Endothelial cell of umbilical vein (primary cell): ENCODE measurements around the gene PPM1N. TPM values are rescaled to one million over a fixed set of nuclear protein-coding genes. Genes with fewer than 3 reads are reported as not detected.

Experiments used
- BruUV-seq: library from RNA; stranded (reverse); fragments of 400-500 nt; replicated peaks from 2 replicates; lab custom pipeline; 2021; lab: Mats Ljungman, UMichigan
- CTCF ChIA-PET: fragments of 300-600, 350-600 bp; sonication (Branson Sonifier 250); formaldehyde crosslinking; loops from one replicate; lab custom pipeline; 2021; ENCODE audit warnings: antibody characterized with exemption, inconsistent platforms; lab: Charles Lee
- POLR2A ChIA-PET: fragments of 300-600, 350-600 bp; sonication (Branson Sonifier 250); formaldehyde crosslinking; loops from one replicate; lab custom pipeline; 2021; ENCODE audit warnings: antibody characterized with exemption, inconsistent platforms; lab: Charles Lee
- DNase-seq: peaks from one replicate; pipeline ENCODE4 v3.0.0-alpha.2; 2011; ENCODE audit warnings: low read depth, low spot score
- FAIRE-seq: peaks from 2 replicates; lab custom pipeline; 2011; peaks lifted over from hg19 to GRCh38; lab: Jason Lieb, UNC
- H2AFZ ChIP-seq: 2 replicates; pipeline ENCODE4 v1.6.0; 2012; ENCODE audit warnings: low read depth, low read length, control low read depth, inconsistent platforms
- H3K27ac ChIP-seq: 2 replicates; pipeline ENCODE4 v1.5.1; 2011; ENCODE audit warnings: low read depth, mild to moderate bottlenecking, control low read depth, low read length, moderate library complexity; ENCODE audit not compliant: insufficient read depth
- H3K27me3 ChIP-seq, 2 experiments: 2 replicates each; pipeline versions ENCODE4 v1.6.0 to v1.6.1; 2011; ENCODE audit warnings: low read length in 2 of 2, mixed read lengths in 1 of 2; ENCODE audit not compliant: control insufficient read depth in 2 of 2, insufficient read depth in 2 of 2
- H3K36me3 ChIP-seq, 2 experiments: 2 replicates in 1 of 2; 3 replicates in 1 of 2; pipeline ENCODE4 v1.5.1; 2011; ENCODE audit warnings: low read length in 2 of 2, mild to moderate bottlenecking in 1 of 2, moderate library complexity in 1 of 2; ENCODE audit not compliant: control insufficient read depth in 2 of 2, insufficient read depth in 2 of 2; ENCODE audit errors: extremely low read depth in 1 of 2
- H3K4me1 ChIP-seq: 3 replicates; pipeline ENCODE4 v1.5.1; 2011; ENCODE audit warnings: mild to moderate bottlenecking, low read length; ENCODE audit not compliant: control insufficient read depth, insufficient read depth; ENCODE audit errors: extremely low read depth
- H3K4me2 ChIP-seq: 2 replicates; pipeline ENCODE4 v1.6.1; 2011; ENCODE audit warnings: low read length, control low read depth, mixed read lengths; ENCODE audit not compliant: insufficient read depth
- H3K4me3 ChIP-seq, 3 experiments: fragments of 200-600 bp in 1 of 3; sonication (generic), shearing (Covaris generic) in 1 of 3; replicated peaks in 1 of 3; 2 replicates each; pipeline ENCODE4 v1.5.1; 2011 to 2016; ENCODE audit warnings: control low read depth in 3 of 3, low read length in 3 of 3, mild to moderate bottlenecking in 2 of 3, inconsistent platforms in 1 of 3, low read depth in 1 of 3, moderate library complexity in 1 of 3; ENCODE audit not compliant: insufficient read depth in 1 of 3
- H3K79me2 ChIP-seq: 2 replicates; pipeline ENCODE4 v1.6.0; 2012; ENCODE audit warnings: low read length, inconsistent platforms; ENCODE audit not compliant: control insufficient read depth, insufficient read depth
- H3K9ac ChIP-seq: replicated peaks from 2 replicates; pipeline ENCODE3; 2011; ENCODE audit warnings: low read length, control low read depth; ENCODE audit not compliant: insufficient read depth; ENCODE audit errors: extremely low read depth
- H3K9me1 ChIP-seq: replicated peaks from 3 replicates; pipeline ENCODE4 v1.6.0; 2011; ENCODE audit warnings: mild to moderate bottlenecking, low read length; ENCODE audit not compliant: control insufficient read depth, insufficient read depth; ENCODE audit errors: extremely low read depth
- H3K9me3 ChIP-seq: replicated peaks from 2 replicates; pipeline ENCODE4 v1.5.1; 2012; ENCODE audit warnings: low read length, inconsistent platforms; ENCODE audit not compliant: control insufficient read depth, insufficient read depth
- H4K20me1 ChIP-seq: replicated peaks from 2 replicates; pipeline ENCODE3; 2011; ENCODE audit warnings: mild to moderate bottlenecking, low read length; ENCODE audit not compliant: control insufficient read depth, insufficient read depth; ENCODE audit errors: extremely low read depth
- CTCF ChIP-seq, 2 donors: IDR thresholded peaks; 1 replicate in 1 of 2; 2 replicates in 1 of 2; pipeline ENCODE4 v1.5.1; 2011; ENCODE audit warnings: low read length in 2 of 2, mild to moderate bottlenecking in 2 of 2, moderate library complexity in 2 of 2, control low read depth in 1 of 2, inconsistent platforms in 1 of 2, low read depth in 1 of 2; ENCODE audit not compliant: insufficient read depth in 1 of 2; ENCODE audit errors: extremely low read depth in 1 of 2
- EZH2 ChIP-seq: IDR thresholded peaks from 2 replicates; pipeline ENCODE4 v1.6.1; 2012; ENCODE audit warnings: borderline replicate concordance, low read depth, mild to moderate bottlenecking, moderate library complexity, low read length, inconsistent platforms; ENCODE audit not compliant: severe bottlenecking
- FOS ChIP-seq: IDR thresholded peaks from 2 replicates; pipeline ENCODE4 v1.6.1; 2011; ENCODE audit warnings: mild to moderate bottlenecking, low read length, moderate library complexity, borderline replicate concordance; ENCODE audit not compliant: insufficient read depth
- GATA2 ChIP-seq: IDR thresholded peaks from 2 replicates; pipeline ENCODE4 v1.7.0; 2011; ENCODE audit warnings: low read depth, mild to moderate bottlenecking, moderate library complexity, mixed read lengths, low read length; ENCODE audit not compliant: insufficient read length, insufficient read depth
- JUN ChIP-seq: IDR thresholded peaks from 2 replicates; pipeline ENCODE4 v1.6.1; 2011; ENCODE audit warnings: borderline replicate concordance, low read depth; ENCODE audit not compliant: insufficient read length, insufficient read depth
- MAX ChIP-seq: IDR thresholded peaks from 2 replicates; pipeline ENCODE4 v1.6.1; 2011; ENCODE audit not compliant: insufficient read depth, insufficient read length
- MYC ChIP-seq: IDR thresholded peaks from one replicate; pipeline ENCODE4 v1.6.1; 2011; ENCODE audit warnings: mild to moderate bottlenecking, low read depth, low read length
- POLR2A ChIP-seq: IDR thresholded peaks from 2 replicates; pipeline ENCODE4 v1.6.1; 2012; ENCODE audit warnings: low read depth, mild to moderate bottlenecking, control low read depth, low read length
- POLR2AphosphoS5 ChIP-seq: IDR thresholded peaks from 2 replicates; pipeline ENCODE4 v1.6.1; 2012; ENCODE audit warnings: low read depth, mild to moderate bottlenecking, control low read depth, low read length, moderate library complexity; ENCODE audit not compliant: insufficient read depth
- dilution Hi-C: fragments of 300-500 bp; cut with MboI; formaldehyde crosslinking; loops from one replicate; pipeline ENCODE4 v1.15.0; 2019; ENCODE audit warnings: low sequenced_read_pairs; ENCODE audit not compliant: extremely low pct_ligation_motif_present
- intact Hi-C: fragments of 100-400 bp; cut with micrococcal nuclease; formaldehyde crosslinking; loops from one replicate; pipeline ENCODE4 v1.10.0; 2022
- polyA plus RNA-seq, 4 experiments: library from polyadenylated mRNA; depleted of rRNA in 3 of 4; stranded (reverse) in 3 of 4; unstranded in 1 of 4; fragments of >200 nt; gene quantifications; 2 replicates each; pipeline versions ENCODE4 v1.2.1 to v1.2.3, GENCODE V29; 2011 to 2012; ENCODE audit warnings: missing spikeins in 1 of 4
- total RNA-seq: library from RNA; stranded (reverse); gene quantifications from 2 replicates; pipeline ENCODE4 v1.2.3, GENCODE V29; 2021

The PPM1N gene
- total and polyA plus RNA-seq, 2 donors (not counting 3 experiments of a cell fraction or from before 2014, with no cell fraction given), result 0.40 to 0.48 TPM

- CTCF ChIA-PET, result interaction anchor here (0.9 to 1.6 kb wide), 4 partner anchors 20 to 137 kb away, joined by 3 to 10 read pairs (median 6); no protein-coding TSS in a partner anchor
Measured at GRCh38 chr19:45505151-45505995, 7.1 kb downstream of the PPM1N start.

GRCh38 chr19:45505996-45506245 lies 7.7 kb downstream of the PPM1N start:
- H3K36me3 ChIP-seq, result no peaks in the 10 kb centered on the region
- intact Hi-C loops (loop anchor here (1.0 to 2.0 kb wide), 4 partner anchors 9 to 139 kb away; partner anchors contain the start of gene RTN2), dilution Hi-C loops (no loop called here)
- no peaks in the 10 kb centered on the region for H4K20me1 ChIP-seq
- H3K27ac ChIP-seq, result peak overlapping the region; percentile 64
- no peak for TF ChIP-seq MAX
- TF ChIP-seq GATA2, result no peak
- no peak for TF ChIP-seq JUN
- TF ChIP-seq MYC, result no peak
- TF ChIP-seq FOS, result no peak
- no peak for TF ChIP-seq POLR2AphosphoS5
- no peak for TF ChIP-seq EZH2
- TF ChIP-seq CTCF (IDR thresholded peaks at IDR 0.05; ENCODE audit: extremely low read depth in 1 of 2, insufficient read depth in 1 of 2, low read depth in 1 of 2, low read length in 2 of 2), result no peak
- no peak for TF ChIP-seq POLR2A
- no peaks in the 10 kb centered on the region for H3K9me3 ChIP-seq
- H3K27me3 ChIP-seq, result no peaks in the 10 kb centered on the region
- no TSS peak for BruUV-seq
- H3K4me2 ChIP-seq, result peak overlapping the region; percentile 62
- FAIRE-seq, result no peak
- CTCF ChIA-PET, result interaction anchor here (1.2 to 1.6 kb wide), 2 partner anchors 21 to 67 kb away, joined by 8 to 10 read pairs; no protein-coding TSS in a partner anchor
- POLR2A ChIA-PET, result interaction anchor here (0.6 kb wide), 1 partner anchor 83 kb away, joined by 3 read pairs; no protein-coding TSS in a partner anchor
- H2AFZ ChIP-seq, result peak overlapping the region; percentile 64
- no peak for DNase-seq
- H3K4me1 ChIP-seq, result peaks cover 20% of the 10 kb centered on the region
- H3K9me1 ChIP-seq, result no peaks in the 10 kb centered on the region
- H3K9ac ChIP-seq, result peak overlapping the region; percentile 62
- H3K4me3 ChIP-seq, result peak overlapping the region in 1 of 3 experiments; percentile 60
- H3K79me2 ChIP-seq, result peaks cover 39% of the 10 kb centered on the region

More at GRCh38 chr19:45505151-45505995, 7.1 kb downstream of the PPM1N start:
- Histone ChIP-seq H4K20me1 (no peaks in the 10 kb centered on the region), H3K27ac (no peak overlapping the region), H3K4me2 (no peak overlapping the region), H3K9me3 (no peaks in the 10 kb centered on the region), H2AFZ (no peak overlapping the region), H3K27me3 (no peaks in the 10 kb centered on the region), H3K36me3 (no peaks in the 10 kb centered on the region), H3K9me1 (no peaks in the 10 kb centered on the region), H3K79me2 (peaks cover 34% of the 10 kb centered on the region), H3K9ac (no peak overlapping the region), H3K4me3 (no peak overlapping the region), H3K4me1 (peaks cover 20% of the 10 kb centered on the region)
- POLR2A ChIA-PET, result interaction anchor here (0.6 kb wide), 1 partner anchor 82 kb away, joined by 3 read pairs; no protein-coding TSS in a partner anchor
- BruUV-seq, result no TSS peak
- intact Hi-C loops (no loop called here), dilution Hi-C loops (no loop called here)
- peak; percentile 61 for FAIRE-seq
- no peak for TF ChIP-seq GATA2
- TF ChIP-seq FOS, result peak; percentile 48
- no peak for DNase-seq
